HL-60 (cell line): Measurements from ENCODE around the gene ROBO4.

ENCODE experiments used
- CTCF ChIP-seq: IDR thresholded peaks from one replicate; pipeline ENCODE4 v1.5.1; 2011; ENCODE audit warnings: low read length, control low read depth, inconsistent platforms; ENCODE audit not compliant: insufficient read depth
- GABPA ChIP-seq: IDR thresholded peaks from 2 replicates; pipeline ENCODE4 v1.6.1; 2012; ENCODE audit warnings: low read depth
- POLR2AphosphoS5 ChIP-seq: IDR thresholded peaks from 2 replicates; pipeline ENCODE4 v1.6.1; 2012; ENCODE audit warnings: low read depth
- REST ChIP-seq: IDR thresholded peaks from 2 replicates; pipeline ENCODE4 v1.6.1; 2012; ENCODE audit warnings: low read depth; ENCODE audit not compliant: insufficient replicate concordance
- SPI1 ChIP-seq: IDR thresholded peaks from 2 replicates; pipeline ENCODE4 v1.6.1; 2012; ENCODE audit warnings: low read depth, mild to moderate bottlenecking, borderline replicate concordance

- TF ChIP-seq CTCF (no peak), REST (no peak), GABPA (no peak), SPI1 (no peak), POLR2AphosphoS5 (no peak)
Measured at GRCh38 chr11:124859171-124859570, 38.5 kb downstream of the ROBO4 start.
